Caco-2 (cell line): ENCODE results near the gene DNAH10. TPM values are rescaled to one million over a fixed set of nuclear protein-coding genes. Genes with fewer than 3 reads are reported as not detected.

Source experiments
- BruUV-seq: library from RNA; stranded (reverse); fragments of 400-500 nt; replicated peaks from 2 replicates; lab custom pipeline; 2021; lab: Mats Ljungman, UMichigan
- CTCF ChIA-PET: fragments of 300-600 bp; sonication (Branson Sonifier 250); formaldehyde crosslinking; loops from one replicate; lab custom pipeline; 2022; ENCODE audit warnings: antibody characterized with exemption; lab: Charles Lee
- POLR2A ChIA-PET: fragments of 300-600 bp; sonication (Branson Sonifier 250); formaldehyde crosslinking; loops from one replicate; lab custom pipeline; 2022; ENCODE audit warnings: antibody characterized with exemption; lab: Charles Lee
- DNase-seq, 2 experiments: peaks; one replicate each; pipeline versions ENCODE4 v3.0.0 to v3.0.0-alpha.2; 2020 to 2022
- H3K27me3 ChIP-seq: replicated peaks from 2 replicates; pipeline ENCODE4 v1.6.0; 2011; ENCODE audit warnings: low read length; ENCODE audit not compliant: control insufficient read depth, insufficient read depth
- H3K36me3 ChIP-seq: 2 replicates; pipeline ENCODE4 v1.5.1; 2011; ENCODE audit warnings: low read length; ENCODE audit not compliant: control insufficient read depth, insufficient read depth
- H3K4me1 ChIP-seq: fragments of 250-450 bp; sonication (Bioruptor Pico); 2 replicates; pipeline ENCODE4 v1.5.1; 2020; ENCODE audit warnings: mild to moderate bottlenecking
- H3K4me3 ChIP-seq: 2 replicates; pipeline ENCODE4 v1.5.1; 2011; ENCODE audit warnings: low read depth, mild to moderate bottlenecking, control low read depth, low read length
- H3K9me3 ChIP-seq: fragments of 250-450 bp; sonication (Bioruptor Pico); 2 replicates; pipeline ENCODE4 v1.5.1; 2020; ENCODE audit warnings: mild to moderate bottlenecking, moderate library complexity
- H3K27ac Mint-ChIP-seq: one replicate; pipeline ENCODE4 v1.8.0; 2022; ENCODE audit warnings: mixed read lengths; ENCODE audit not compliant: unreplicated experiment
- H3K27me3 Mint-ChIP-seq: one replicate; pipeline ENCODE4 v1.8.0; 2022; ENCODE audit warnings: mixed read lengths; ENCODE audit not compliant: insufficient read depth, unreplicated experiment
- H3K36me3 Mint-ChIP-seq: one replicate; pipeline ENCODE4 v1.8.0; 2022; ENCODE audit warnings: mild to moderate bottlenecking, mixed read lengths; ENCODE audit not compliant: insufficient read depth, unreplicated experiment
- H3K4me1 Mint-ChIP-seq: one replicate; pipeline ENCODE4 v1.8.0; 2022; ENCODE audit warnings: low read depth, mixed read lengths; ENCODE audit not compliant: unreplicated experiment
- H3K4me3 Mint-ChIP-seq: one replicate; pipeline ENCODE4 v1.8.0; 2022; ENCODE audit warnings: mild to moderate bottlenecking, moderate library complexity, mixed read lengths; ENCODE audit not compliant: unreplicated experiment
- H3K9me3 Mint-ChIP-seq: one replicate; pipeline ENCODE4 v1.8.0; 2022; ENCODE audit warnings: mixed read lengths; ENCODE audit not compliant: unreplicated experiment
- intact Hi-C: fragments of 100-400 bp; cut with micrococcal nuclease; formaldehyde crosslinking; loops from one replicate; pipeline ENCODE4 v1.10.0; 2022; ENCODE audit not compliant: unreplicated experiment
- total RNA-seq: library from RNA; stranded (reverse); gene quantifications from 2 replicates; pipeline ENCODE4 v1.2.3, GENCODE V29; 2022
- TF ChIP-seq, protein P1 (sequence below), 2 experiments: fragments of 200-600 bp in 1 of 2; IDR thresholded peaks; 1 replicate in 1 of 2; 2 replicates in 1 of 2; pipeline versions ENCODE4 v1.5.1 to v1.8.0; 2011 to 2022; ENCODE audit warnings: antibody characterized with exemption in 1 of 2, control low read depth in 1 of 2, inconsistent platforms in 1 of 2, low read depth in 1 of 2, low read length in 1 of 2, mild to moderate bottlenecking in 1 of 2, moderate library complexity in 1 of 2; ENCODE audit not compliant: insufficient read depth in 1 of 2, severe bottlenecking in 1 of 2, unreplicated experiment in 1 of 2

The DNAH10 gene
- total RNA-seq, 1 experiment from 2014 or later, result 0.45 TPM

GRCh38 chr12:123903301-123904065 lies 141.4 kb downstream of the DNAH10 start:
- Mint-ChIP-seq H3K27ac (no peak overlapping the region), H3K4me1 (no peaks in the 10 kb centered on the region), H3K27me3 (peaks cover 7% of the 10 kb centered on the region), H3K4me3 (no peak overlapping the region), H3K9me3 (peaks cover 10% of the 10 kb centered on the region), H3K36me3 (peaks cover 5% of the 10 kb centered on the region)
- H3K4me1 ChIP-seq, result no peaks in the 10 kb centered on the region
- intact Hi-C loops, result no loop called here
- no TSS peak for BruUV-seq
- DNase-seq, result no peak
- ChIA-PET POLR2A (no interaction called here), CTCF (no interaction called here)
- TF ChIP-seq, protein P1, sequence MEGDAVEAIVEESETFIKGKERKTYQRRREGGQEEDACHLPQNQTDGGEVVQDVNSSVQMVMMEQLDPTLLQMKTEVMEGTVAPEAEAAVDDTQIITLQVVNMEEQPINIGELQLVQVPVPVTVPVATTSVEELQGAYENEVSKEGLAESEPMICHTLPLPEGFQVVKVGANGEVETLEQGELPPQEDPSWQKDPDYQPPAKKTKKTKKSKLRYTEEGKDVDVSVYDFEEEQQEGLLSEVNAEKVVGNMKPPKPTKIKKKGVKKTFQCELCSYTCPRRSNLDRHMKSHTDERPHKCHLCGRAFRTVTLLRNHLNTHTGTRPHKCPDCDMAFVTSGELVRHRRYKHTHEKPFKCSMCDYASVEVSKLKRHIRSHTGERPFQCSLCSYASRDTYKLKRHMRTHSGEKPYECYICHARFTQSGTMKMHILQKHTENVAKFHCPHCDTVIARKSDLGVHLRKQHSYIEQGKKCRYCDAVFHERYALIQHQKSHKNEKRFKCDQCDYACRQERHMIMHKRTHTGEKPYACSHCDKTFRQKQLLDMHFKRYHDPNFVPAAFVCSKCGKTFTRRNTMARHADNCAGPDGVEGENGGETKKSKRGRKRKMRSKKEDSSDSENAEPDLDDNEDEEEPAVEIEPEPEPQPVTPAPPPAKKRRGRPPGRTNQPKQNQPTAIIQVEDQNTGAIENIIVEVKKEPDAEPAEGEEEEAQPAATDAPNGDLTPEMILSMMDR (IDR thresholded peaks at IDR 0.05; ENCODE audit: insufficient read depth in 1 of 2, low read depth in 1 of 2, low read length in 1 of 2, severe bottlenecking in 1 of 2, unreplicated experiment in 1 of 2), result no peak
- no peaks in the 10 kb centered on the region for H3K36me3 ChIP-seq
- H3K27me3 ChIP-seq, result no peaks in the 10 kb centered on the region
- H3K9me3 ChIP-seq, result no peaks in the 10 kb centered on the region
- H3K4me3 ChIP-seq, result no peak overlapping the region

GRCh38 chr12:123905319-123905925 lies 143.3 kb downstream of the DNAH10 start:
- H3K27me3 ChIP-seq, result no peaks in the 10 kb centered on the region
- no peak overlapping the region for H3K4me3 ChIP-seq
- BruUV-seq, result no TSS peak
- intact Hi-C loops, result loop anchor here (1.0 kb wide), 1 partner anchor 79 kb away; no protein-coding TSS in a partner anchor
- no peak overlapping the region for H3K4me3 Mint-ChIP-seq
- peak; percentile 61 to 64 for DNase-seq
- ChIA-PET CTCF (interaction anchor here (0.7 to 1.8 kb wide), 3 partner anchors 77 to 899 kb away, joined by 3 to 4 read pairs (median 4); no protein-coding TSS in a partner anchor), POLR2A (no interaction called here)
- no peaks in the 10 kb centered on the region for H3K9me3 Mint-ChIP-seq
- H3K27me3 Mint-ChIP-seq, result no peaks in the 10 kb centered on the region
- H3K36me3 ChIP-seq, result no peaks in the 10 kb centered on the region
- no peaks in the 10 kb centered on the region for H3K4me1 Mint-ChIP-seq
- H3K4me1 ChIP-seq, result no peaks in the 10 kb centered on the region
- peaks cover 6% of the 10 kb centered on the region for H3K36me3 Mint-ChIP-seq
- no peaks in the 10 kb centered on the region for H3K9me3 ChIP-seq
- H3K27ac Mint-ChIP-seq, result no peak overlapping the region
- TF ChIP-seq, protein P1 (IDR thresholded peaks at IDR 0.05; ENCODE audit: insufficient read depth in 1 of 2, low read depth in 1 of 2, low read length in 1 of 2, severe bottlenecking in 1 of 2, unreplicated experiment in 1 of 2), result peak; percentile 51 to 66

- TF ChIP-seq, protein P1 (IDR thresholded peaks at IDR 0.05; ENCODE audit: insufficient read depth in 1 of 2, low read depth in 1 of 2, low read length in 1 of 2, severe bottlenecking in 1 of 2, unreplicated experiment in 1 of 2), result no peak
Measured at GRCh38 chr12:123906711-123907420, 144.8 kb downstream of the DNAH10 start.

More at GRCh38 chr12:123906711-123907420, 144.8 kb downstream of the DNAH10 start:
- ChIA-PET POLR2A (no interaction called here), CTCF (no interaction called here)
- Histone ChIP-seq H3K36me3 (no peaks in the 10 kb centered on the region), H3K27me3 (no peaks in the 10 kb centered on the region), H3K4me1 (no peaks in the 10 kb centered on the region), H3K4me3 (no peak overlapping the region), H3K9me3 (no peaks in the 10 kb centered on the region)
- no peaks in the 10 kb centered on the region for H3K4me1 Mint-ChIP-seq
- no TSS peak for BruUV-seq
- no peaks in the 10 kb centered on the region for H3K27me3 Mint-ChIP-seq
- no peak overlapping the region for H3K27ac Mint-ChIP-seq
- no peak overlapping the region for H3K4me3 Mint-ChIP-seq
- DNase-seq, result no peak
- no peaks in the 10 kb centered on the region for H3K9me3 Mint-ChIP-seq
- peaks cover 10% of the 10 kb centered on the region for H3K36me3 Mint-ChIP-seq
- intact Hi-C loops, result no loop called here
